Astrocyte (in vitro differentiated cells and primary cell): ENCODE results near the gene TEX14. TPM values are rescaled to one million over a fixed set of nuclear protein-coding genes. Genes with fewer than 3 reads are reported as not detected.
A peak's percentile ranks its signal among the peaks of the same experiment; 100 is the strongest.

ENCODE experiments used
- DNase-seq: peaks from one replicate; pipeline ENCODE4 v3.0.0-alpha.2; 2010; ENCODE audit warnings: low read depth
- FAIRE-seq: peaks from 2 replicates; lab custom pipeline; 2011; peaks lifted over from hg19 to GRCh38; lab: Jason Lieb, UNC
- H2AFZ ChIP-seq: 2 replicates; pipeline ENCODE4 v1.6.0; 2012; ENCODE audit warnings: low read depth, low read length, inconsistent platforms
- H3K27ac ChIP-seq: 2 replicates; pipeline ENCODE4 v1.5.1; 2011; ENCODE audit warnings: low read depth, low read length, inconsistent platforms
- H3K27me3 ChIP-seq: 2 replicates; pipeline ENCODE4 v1.6.0; 2011; ENCODE audit warnings: low read length, inconsistent platforms; ENCODE audit not compliant: insufficient read depth
- H3K36me3 ChIP-seq: 2 replicates; pipeline ENCODE4 v1.5.1; 2011; ENCODE audit warnings: low read length, inconsistent platforms; ENCODE audit not compliant: insufficient read depth
- H3K4me1 ChIP-seq: 2 replicates; pipeline ENCODE4 v1.5.1; 2011; ENCODE audit warnings: low read length, inconsistent platforms; ENCODE audit not compliant: insufficient read depth
- H3K4me2 ChIP-seq: 2 replicates; pipeline ENCODE4 v1.6.0; 2012; ENCODE audit warnings: low read length, inconsistent platforms
- H3K4me3 ChIP-seq: 2 replicates; pipeline ENCODE4 v1.5.1; 2011; ENCODE audit warnings: low read depth, mild to moderate bottlenecking, low read length, inconsistent platforms; ENCODE audit not compliant: insufficient read depth
- H3K79me2 ChIP-seq: 2 replicates; pipeline ENCODE4 v1.6.0; 2012; ENCODE audit warnings: mild to moderate bottlenecking, low read length, inconsistent platforms; ENCODE audit not compliant: insufficient read depth
- H3K9ac ChIP-seq: 2 replicates; pipeline ENCODE4 v1.6.0; 2012; ENCODE audit warnings: mild to moderate bottlenecking, low read length, inconsistent platforms
- H3K9me3 ChIP-seq: 2 replicates; pipeline ENCODE4 v1.5.1; 2012; ENCODE audit warnings: low read depth, mild to moderate bottlenecking, low read length, inconsistent platforms; ENCODE audit not compliant: insufficient read depth
- H4K20me1 ChIP-seq: 2 replicates; pipeline ENCODE4 v1.6.0; 2012; ENCODE audit warnings: low read length, inconsistent platforms; ENCODE audit not compliant: insufficient read depth
- H3K27ac Mint-ChIP-seq: one replicate; pipeline ENCODE4 v1.8.0; 2021; ENCODE audit warnings: mild to moderate bottlenecking, mixed read lengths; ENCODE audit not compliant: unreplicated experiment
- H3K27me3 Mint-ChIP-seq: one replicate; pipeline ENCODE4 v1.8.0; 2021; ENCODE audit warnings: low read depth, mixed read lengths; ENCODE audit not compliant: unreplicated experiment
- H3K36me3 Mint-ChIP-seq: one replicate; pipeline ENCODE4 v1.8.0; 2021; ENCODE audit warnings: low read depth, mixed read lengths; ENCODE audit not compliant: unreplicated experiment
- H3K4me1 Mint-ChIP-seq: one replicate; pipeline ENCODE4 v1.8.0; 2021; ENCODE audit warnings: low read depth, mixed read lengths; ENCODE audit not compliant: unreplicated experiment
- H3K4me3 Mint-ChIP-seq: one replicate; pipeline ENCODE4 v1.8.0; 2021; ENCODE audit warnings: mild to moderate bottlenecking, moderate library complexity, mixed read lengths; ENCODE audit not compliant: unreplicated experiment
- H3K9me3 Mint-ChIP-seq: one replicate; pipeline ENCODE4 v1.8.0; 2021; ENCODE audit warnings: mild to moderate bottlenecking, mixed read lengths; ENCODE audit not compliant: unreplicated experiment
- CTCF ChIP-seq: IDR thresholded peaks from 2 replicates; pipeline ENCODE4 v1.5.1; 2011; ENCODE audit warnings: low read depth, mild to moderate bottlenecking, inconsistent platforms, low read length, moderate library complexity; ENCODE audit not compliant: insufficient read depth
- EZH2 ChIP-seq: IDR thresholded peaks from 2 replicates; pipeline ENCODE4 v1.6.1; 2012; ENCODE audit warnings: mild to moderate bottlenecking, low read length, inconsistent platforms; ENCODE audit not compliant: insufficient read depth
- total RNA-seq: library from RNA; stranded (reverse); gene quantifications from 2 replicates; pipeline ENCODE4 v1.2.1, GENCODE V29; 2021

The TEX14 gene
- total RNA-seq, 1 donor from 2014 or later, result 0.09 TPM

- H3K4me1 ChIP-seq, result peaks cover 6% of the 10 kb centered on the region
- H3K79me2 ChIP-seq, result no peaks in the 10 kb centered on the region
- Mint-ChIP-seq H3K9me3 (no peaks in the 10 kb centered on the region), H3K27ac (no peak overlapping the region), H3K4me3 (no peak overlapping the region), H3K36me3 (no peaks in the 10 kb centered on the region), H3K27me3 (peaks cover 2% of the 10 kb centered on the region), H3K4me1 (peaks cover 8% of the 10 kb centered on the region)
- no peak overlapping the region for H3K4me3 ChIP-seq
- H3K27me3 ChIP-seq, result peaks cover 2% of the 10 kb centered on the region
- H4K20me1 ChIP-seq, result no peaks in the 10 kb centered on the region
- no peaks in the 10 kb centered on the region for H3K36me3 ChIP-seq
- no peak overlapping the region for H2AFZ ChIP-seq
- no peak overlapping the region for H3K27ac ChIP-seq
- no peaks in the 10 kb centered on the region for H3K9me3 ChIP-seq
- no peak for FAIRE-seq
- TF ChIP-seq EZH2 (no peak), CTCF (no peak)
- no peak overlapping the region for H3K4me2 ChIP-seq
- no peak overlapping the region for H3K9ac ChIP-seq
- no peak for DNase-seq
These were observed 122.6 kb downstream of the TEX14 start for GRCh38 chr17:58569196-58569595.

- Mint-ChIP-seq H3K4me3 (no peak overlapping the region), H3K27ac (no peak overlapping the region), H3K36me3 (no peaks in the 10 kb centered on the region), H3K27me3 (peaks cover 2% of the 10 kb centered on the region), H3K4me1 (peaks cover 8% of the 10 kb centered on the region), H3K9me3 (no peaks in the 10 kb centered on the region)
- Histone ChIP-seq H3K27me3 (peaks cover 2% of the 10 kb centered on the region), H2AFZ (no peak overlapping the region), H3K4me3 (no peak overlapping the region), H3K36me3 (no peaks in the 10 kb centered on the region), H4K20me1 (no peaks in the 10 kb centered on the region), H3K9me3 (no peaks in the 10 kb centered on the region), H3K4me1 (peaks cover 6% of the 10 kb centered on the region), H3K27ac (no peak overlapping the region), H3K79me2 (no peaks in the 10 kb centered on the region), H3K9ac (no peak overlapping the region), H3K4me2 (no peak overlapping the region)
- DNase-seq (no peak), FAIRE-seq (no peak)
- no peak for TF ChIP-seq EZH2
These were observed 123.6 kb downstream of the TEX14 start for GRCh38 chr17:58568044-58568799.

GRCh38 chr17:58565389-58566311 is 126.2 kb downstream of the TEX14 start:
- H2AFZ ChIP-seq, result peak overlapping the region; percentile 15
- H3K36me3 ChIP-seq, result no peaks in the 10 kb centered on the region
- no peaks in the 10 kb centered on the region for H3K9me3 ChIP-seq
- H3K4me2 ChIP-seq, result peak overlapping the region; percentile 48
- no peaks in the 10 kb centered on the region for H3K27me3 Mint-ChIP-seq
- no peaks in the 10 kb centered on the region for H3K36me3 Mint-ChIP-seq
- no peak overlapping the region for H3K4me3 ChIP-seq
- H3K4me3 Mint-ChIP-seq, result no peak overlapping the region
- DNase-seq (no peak), FAIRE-seq (no peak)
- H3K9ac ChIP-seq, result peak overlapping the region; percentile 24
- peaks cover 14% of the 10 kb centered on the region for H3K4me1 Mint-ChIP-seq
- no peaks in the 10 kb centered on the region for H3K79me2 ChIP-seq
- H3K27ac Mint-ChIP-seq, result no peak overlapping the region
- no peaks in the 10 kb centered on the region for H3K9me3 Mint-ChIP-seq
- H3K4me1 ChIP-seq, result peaks cover 6% of the 10 kb centered on the region
- H4K20me1 ChIP-seq, result no peaks in the 10 kb centered on the region
- H3K27ac ChIP-seq, result no peak overlapping the region
- peaks cover 2% of the 10 kb centered on the region for H3K27me3 ChIP-seq
- TF ChIP-seq CTCF (no peak), EZH2 (no peak)
